K562 (cell line): Measurements from ENCODE around the gene ZPBP. TPM values are rescaled to one million over a fixed set of nuclear protein-coding genes. Genes with fewer than 3 reads are reported as not detected.

Source experiments
- BRF1 ChIP-seq: IDR thresholded peaks from 3 replicates; pipeline ENCODE4 v1.6.1; 2011; ENCODE audit warnings: borderline replicate concordance, mild to moderate bottlenecking; ENCODE audit not compliant: insufficient read length; ENCODE audit errors: extremely low read depth
- C11orf30 ChIP-seq: fragments of 450-650 bp; IDR thresholded peaks from 2 replicates; pipeline ENCODE4 v1.6.1; 2016; ENCODE audit warnings: low read depth, mild to moderate bottlenecking
- EP300 ChIP-seq: IDR thresholded peaks from 2 replicates; pipeline ENCODE4 v1.6.1; 2012; ENCODE audit warnings: low read length, improper control_type of control experiment
- MCM2 ChIP-seq: fragments of 450-650 bp; IDR thresholded peaks from 2 replicates; pipeline ENCODE4 v1.6.1; 2017; ENCODE audit warnings: low read depth, mild to moderate bottlenecking
- MLLT1 ChIP-seq, 2 experiments: fragments of 450-650 bp; IDR thresholded peaks; 2 replicates each; pipeline ENCODE4 v1.6.1; 2016
- NELFE ChIP-seq: IDR thresholded peaks from 2 replicates; pipeline ENCODE4 v1.6.1; 2011; ENCODE audit warnings: mild to moderate bottlenecking; ENCODE audit not compliant: insufficient read depth, insufficient read length
- NFIX ChIP-seq: fragments of 250-450 bp; sonication (Bioruptor Pico); IDR thresholded peaks from 2 replicates; pipeline ENCODE4 v1.4.0; 2020; ENCODE audit warnings: low read depth, mild to moderate bottlenecking, moderate library complexity
- PCBP1 ChIP-seq: fragments of 200-400 bp; formaldehyde crosslinking; IDR thresholded peaks from 2 replicates; pipeline ENCODE4 v1.6.1; 2018; ENCODE audit warnings: mild to moderate bottlenecking, low read depth, low read length; ENCODE audit not compliant: poor library complexity, severe bottlenecking
- RFX1 ChIP-seq: fragments of 450-650 bp; IDR thresholded peaks from 2 replicates; pipeline ENCODE4 v1.6.1; 2016; ENCODE audit warnings: mild to moderate bottlenecking, moderate library complexity
- THAP12 ChIP-seq: fragments of 250-450 bp; sonication (Bioruptor Pico); IDR thresholded peaks from 2 replicates; pipeline ENCODE4 v1.9.0; 2021; ENCODE audit warnings: mild to moderate bottlenecking, inconsistent platforms
- ZBTB34 ChIP-seq: fragments of 250-450 bp; sonication (Bioruptor Pico); IDR thresholded peaks from 2 replicates; pipeline ENCODE4 v1.8.0; 2021; ENCODE audit warnings: mild to moderate bottlenecking, moderate library complexity
- ZNF12 ChIP-seq: sonication (generic); formaldehyde crosslinking; IDR thresholded peaks from 2 replicates; pipeline ENCODE4 v1.4.0; 2020; ENCODE audit warnings: mild to moderate bottlenecking, missing genetic modification reagents
- ZNF174 ChIP-seq: fragments of 250-450 bp; sonication (Bioruptor Pico); IDR thresholded peaks from 2 replicates; pipeline ENCODE4 v1.4.0; 2020; ENCODE audit warnings: mild to moderate bottlenecking
- polyA plus RNA-seq, 8 experiments: library from polyadenylated mRNA; depleted of rRNA in 4 of 8; stranded (reverse) in 5 of 8; unstranded in 3 of 8; fragments of >200 nt; fragmentation: Nextera tagmentation in 2 of 8; fragmentation: Illumina TruSeq in 1 of 8; extraction: Ambion mirVana in 2 of 8; extraction: Trizol in 1 of 8; gene quantifications; 2 replicates each; pipeline versions ENCODE4 v1.2.1 to v1.2.3, GENCODE V29; 2011 to 2014; ENCODE audit warnings: inconsistent platforms in 1 of 8, missing spikeins in 1 of 8
- total RNA-seq, 7 experiments: library from RNA; depleted of rRNA in 6 of 7; stranded (reverse); fragments of >200 nt in 6 of 7; fragmentation: Illumina TruSeq in 2 of 7; extraction: Trizol in 2 of 7; gene quantifications; 2 replicates each; pipeline versions ENCODE4 v1.2.1 to v1.2.3, GENCODE V29; 2011 to 2021; ENCODE audit warnings: low replicate concordance in 1 of 7
- TF ChIP-seq, protein P1 (sequence below), 2 experiments: fragments of 450-650 bp in 1 of 2; IDR thresholded peaks; 2 replicates each; pipeline ENCODE4 v1.6.1; 2011 to 2017; ENCODE audit warnings: low read depth in 2 of 2, antibody characterized with exemption in 1 of 2, borderline replicate concordance in 1 of 2, low read length in 1 of 2, mild to moderate bottlenecking in 1 of 2, mixed read lengths in 1 of 2; ENCODE audit not compliant: control insufficient read depth in 1 of 2

Gene ZPBP
- total and polyA plus RNA-seq, 9 of the 15 experiments (the other 6 are each of a cell fraction or from before 2014, with no cell fraction given) = not detected

GRCh38 chr7:50142425-50143017 is 49.5 kb upstream of the ZPBP start (continued):
- TF ChIP-seq, protein P1, sequence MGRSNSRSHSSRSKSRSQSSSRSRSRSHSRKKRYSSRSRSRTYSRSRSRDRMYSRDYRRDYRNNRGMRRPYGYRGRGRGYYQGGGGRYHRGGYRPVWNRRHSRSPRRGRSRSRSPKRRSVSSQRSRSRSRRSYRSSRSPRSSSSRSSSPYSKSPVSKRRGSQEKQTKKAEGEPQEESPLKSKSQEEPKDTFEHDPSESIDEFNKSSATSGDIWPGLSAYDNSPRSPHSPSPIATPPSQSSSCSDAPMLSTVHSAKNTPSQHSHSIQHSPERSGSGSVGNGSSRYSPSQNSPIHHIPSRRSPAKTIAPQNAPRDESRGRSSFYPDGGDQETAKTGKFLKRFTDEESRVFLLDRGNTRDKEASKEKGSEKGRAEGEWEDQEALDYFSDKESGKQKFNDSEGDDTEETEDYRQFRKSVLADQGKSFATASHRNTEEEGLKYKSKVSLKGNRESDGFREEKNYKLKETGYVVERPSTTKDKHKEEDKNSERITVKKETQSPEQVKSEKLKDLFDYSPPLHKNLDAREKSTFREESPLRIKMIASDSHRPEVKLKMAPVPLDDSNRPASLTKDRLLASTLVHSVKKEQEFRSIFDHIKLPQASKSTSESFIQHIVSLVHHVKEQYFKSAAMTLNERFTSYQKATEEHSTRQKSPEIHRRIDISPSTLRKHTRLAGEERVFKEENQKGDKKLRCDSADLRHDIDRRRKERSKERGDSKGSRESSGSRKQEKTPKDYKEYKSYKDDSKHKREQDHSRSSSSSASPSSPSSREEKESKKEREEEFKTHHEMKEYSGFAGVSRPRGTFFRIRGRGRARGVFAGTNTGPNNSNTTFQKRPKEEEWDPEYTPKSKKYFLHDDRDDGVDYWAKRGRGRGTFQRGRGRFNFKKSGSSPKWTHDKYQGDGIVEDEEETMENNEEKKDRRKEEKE (IDR thresholded peaks at IDR 0.05; ENCODE audit: borderline replicate concordance in 1 of 2, control insufficient read depth in 1 of 2, low read depth in 2 of 2, low read length in 1 of 2) = no peak
- TF ChIP-seq ZBTB34 (CRISPR knock-in tag) (no peak), NELFE (no peak), EP300 (0 out of 2 replicates have a peak, but pooled peaks have one; percentile 3), MCM2 (no peak), MLLT1 (IDR thresholded peaks at IDR 0.05) (no peak), RFX1 (no peak), BRF1 (no peak), ZNF12 (CRISPR knock-in tag) (no peak), ZNF174 (CRISPR knock-in tag) (no peak), C11orf30 (no peak), NFIX (CRISPR knock-in tag) (no peak), THAP12 (CRISPR knock-in tag) (no peak), PCBP1 (no peak)
